GM19397 (cell line): Measurements from ENCODE around the gene DNMT3A.
A peak's percentile ranks its signal among the peaks of the same experiment; 100 is the strongest.

Source experiments
- ATAC-seq: cut with Tn5 transposase; IDR thresholded peaks from one replicate; pipeline ENCODE4 v1.9.1; 2021; ENCODE audit warnings: mild to moderate bottlenecking, moderate library complexity; ENCODE audit not compliant: unreplicated experiment

DNMT3A gene

DNA sequence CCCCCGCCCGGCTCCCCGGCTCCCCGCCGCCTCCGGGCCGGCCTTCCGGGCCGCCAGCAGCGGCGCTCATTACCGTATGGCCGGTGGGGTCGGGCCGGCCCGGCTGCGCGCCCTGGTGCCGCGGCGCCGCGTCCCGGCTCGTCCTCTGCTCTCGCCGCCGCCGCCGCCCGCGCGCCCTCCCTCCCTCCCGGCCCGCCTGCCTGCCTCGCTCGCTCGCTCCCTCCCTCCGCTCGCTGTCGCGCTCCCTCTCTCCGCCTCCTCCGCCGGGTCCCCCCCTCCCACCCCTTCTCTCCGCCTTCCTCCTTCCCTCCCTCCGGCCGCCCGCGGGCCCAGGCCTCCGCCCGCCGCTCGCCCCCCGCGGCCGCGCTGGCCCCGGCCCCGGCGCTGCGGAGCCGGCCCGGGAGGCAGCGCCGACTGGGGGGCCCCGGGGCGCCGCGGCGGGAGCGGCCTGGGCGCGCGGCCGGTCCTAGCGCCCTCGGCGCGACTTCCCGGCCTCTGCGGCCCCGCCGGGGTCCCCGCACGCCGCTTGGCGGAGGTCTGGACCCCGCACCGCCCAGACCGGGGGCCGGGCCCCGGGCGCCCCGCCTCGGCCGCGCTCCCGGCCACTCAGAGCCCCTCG, at the start of gene DNMT3A:
Gene DNMT3A (minus strand): TSS at position 173 of the 619 bp plus-strand sequence. CDS start 27,941 bp downstream, outside the sequence.
- peak; percentile 31 for ATAC-seq

DNA sequence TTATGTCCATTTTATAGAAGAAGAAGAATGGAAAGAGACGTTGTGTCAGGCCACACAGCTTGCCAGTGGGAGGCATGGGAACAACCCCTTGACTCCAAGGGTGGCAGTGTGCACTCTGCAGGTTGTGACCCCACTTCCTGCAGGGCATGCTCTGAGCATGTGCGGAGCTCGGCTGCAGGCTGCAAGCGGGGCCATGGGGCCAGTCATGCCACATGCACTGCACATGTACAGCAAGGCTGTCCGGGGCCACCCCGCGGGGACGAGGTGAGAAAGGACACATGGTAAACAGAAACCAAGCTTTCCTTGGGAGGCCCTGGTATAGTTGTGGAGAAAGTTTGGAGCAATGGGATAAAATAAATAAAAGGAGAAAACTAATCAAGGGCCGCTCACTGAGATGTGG, 47.4 kb upstream of the DNMT3A start:
- ATAC-seq: no peak

DNA sequence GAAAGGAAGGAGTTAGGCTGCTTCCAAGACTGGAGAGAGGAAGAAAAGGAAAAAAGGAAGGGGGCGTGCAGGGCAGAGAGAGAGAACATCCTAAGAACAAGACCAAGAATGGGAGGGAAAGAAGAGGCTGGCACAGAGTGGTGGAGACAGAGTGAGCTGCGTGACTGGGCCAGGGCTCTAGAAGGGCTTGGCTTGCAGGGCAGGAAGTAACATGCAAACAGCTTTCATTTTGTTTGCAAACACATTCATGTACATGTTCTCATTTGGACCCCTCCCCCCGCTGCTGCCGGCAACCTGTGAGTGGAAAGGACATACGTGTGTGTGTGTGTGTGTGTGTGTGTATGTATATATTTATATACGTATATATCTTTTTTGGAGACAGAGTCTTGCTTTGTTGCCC, 46.8 kb upstream of the DNMT3A start:
- ATAC-seq: no peak

DNA sequence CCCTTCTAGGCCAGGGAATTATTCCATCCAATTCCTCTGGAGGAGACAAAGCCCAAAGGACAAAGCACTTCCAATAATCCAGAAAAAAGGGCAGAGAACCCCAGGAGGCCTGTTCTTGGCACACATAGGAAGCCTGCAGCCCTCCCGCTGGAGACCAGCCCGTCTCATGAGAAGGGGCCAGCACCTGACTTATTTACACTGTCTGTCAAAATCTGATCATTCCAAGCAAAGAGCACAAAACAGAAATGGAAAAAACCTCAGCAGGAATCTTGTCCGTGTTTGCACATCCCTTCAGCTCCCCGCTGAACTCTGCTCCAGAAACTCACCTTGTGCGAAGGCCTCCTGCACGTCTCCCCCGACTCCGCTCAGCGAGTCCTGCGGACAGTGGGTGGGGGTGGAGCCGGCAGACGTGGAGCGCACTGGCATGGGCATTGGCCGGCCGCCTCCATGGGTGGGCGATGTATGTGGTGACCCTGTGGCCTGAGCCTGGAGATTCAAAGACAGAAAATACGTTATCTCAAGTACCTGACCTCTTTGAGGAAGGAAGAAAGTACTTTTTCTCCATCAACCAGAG, 46.2 kb upstream of the DNMT3A start:
- ATAC-seq: no peak

DNA sequence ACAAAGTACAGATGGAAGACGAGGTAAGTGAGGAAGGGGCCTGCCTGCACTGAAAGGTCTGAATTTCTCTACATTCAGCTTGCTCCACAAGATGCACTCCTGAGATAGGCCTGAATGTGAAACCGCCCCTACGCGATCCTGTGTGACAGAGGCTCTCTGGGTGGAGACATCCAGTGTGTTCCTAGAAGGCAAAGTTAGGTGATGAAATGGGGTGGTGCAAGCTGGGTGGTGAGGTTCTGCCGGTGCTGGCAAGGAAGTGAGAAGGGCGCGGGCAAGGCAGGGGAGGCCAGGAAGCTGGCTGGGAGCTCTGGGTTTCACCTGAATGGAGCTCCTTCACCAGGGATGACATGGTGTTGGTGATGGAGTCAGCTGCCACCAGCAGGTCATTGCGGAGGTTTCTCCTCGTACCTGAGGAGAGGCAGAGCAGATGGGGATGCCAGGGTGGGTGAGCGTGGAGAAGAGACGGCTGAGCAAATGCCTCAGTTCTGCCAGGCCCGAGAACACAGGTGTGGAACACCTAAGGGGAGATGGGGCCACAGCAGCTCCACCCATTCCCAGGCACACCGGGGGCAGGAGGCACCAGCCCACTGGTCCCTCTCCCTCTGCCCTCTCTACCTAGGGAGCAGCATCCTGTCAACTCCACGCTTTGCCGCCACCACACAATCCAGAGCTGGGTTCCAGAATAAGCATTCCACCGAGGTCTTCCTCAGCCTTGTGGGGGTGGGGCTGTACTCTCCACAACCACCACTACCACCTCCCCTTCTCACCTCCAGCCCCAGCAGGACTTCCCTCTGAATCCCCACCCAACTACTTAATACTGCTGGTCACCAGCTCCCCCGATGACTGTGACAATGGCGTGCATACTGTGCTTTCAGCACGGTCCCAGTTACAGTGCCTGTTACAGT, 45.5 kb upstream of the DNMT3A start:
- ATAC-seq: no peak

DNA sequence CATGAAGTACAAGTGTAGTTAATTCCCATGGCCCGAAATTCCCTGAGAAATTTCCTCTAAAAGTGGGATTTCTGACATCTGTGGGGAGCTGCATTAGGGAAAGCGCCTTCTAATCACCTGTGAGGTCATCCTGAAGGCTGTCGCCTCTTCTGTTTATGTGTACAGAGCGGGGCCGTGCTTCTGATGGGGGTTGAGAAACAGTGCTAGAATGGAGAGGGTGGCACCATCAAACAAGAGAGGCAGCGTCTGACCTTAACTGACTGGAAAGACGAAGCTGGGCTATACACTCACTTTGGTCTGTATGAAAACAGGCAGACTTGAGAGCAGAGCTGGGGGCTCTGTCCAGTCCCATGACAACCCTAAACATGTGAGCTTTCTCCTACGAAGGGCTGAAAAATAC, 44.2 kb upstream of the DNMT3A start:
- ATAC-seq: no peak

DNA sequence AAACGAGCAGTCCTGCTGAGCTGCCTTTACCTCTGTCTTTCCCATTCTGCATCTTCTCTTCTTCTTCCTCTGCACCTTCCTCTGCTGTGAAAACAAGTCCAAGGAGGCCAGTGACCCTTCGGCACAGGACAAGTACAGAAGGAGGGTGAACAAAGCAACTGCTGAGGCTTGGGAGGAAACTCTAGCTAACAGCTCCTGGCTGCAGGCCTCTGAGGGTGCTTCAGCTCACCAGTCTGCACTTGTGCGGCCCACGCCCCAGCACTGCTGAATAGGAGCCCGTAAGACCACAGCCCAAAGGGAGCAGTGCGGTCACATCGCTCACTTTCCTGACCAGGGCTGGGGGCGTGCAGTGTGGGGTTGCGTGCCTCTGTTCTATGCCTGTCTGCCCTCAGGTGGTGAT, 42.1 kb upstream of the DNMT3A start:
- ATAC-seq: no peak

DNA sequence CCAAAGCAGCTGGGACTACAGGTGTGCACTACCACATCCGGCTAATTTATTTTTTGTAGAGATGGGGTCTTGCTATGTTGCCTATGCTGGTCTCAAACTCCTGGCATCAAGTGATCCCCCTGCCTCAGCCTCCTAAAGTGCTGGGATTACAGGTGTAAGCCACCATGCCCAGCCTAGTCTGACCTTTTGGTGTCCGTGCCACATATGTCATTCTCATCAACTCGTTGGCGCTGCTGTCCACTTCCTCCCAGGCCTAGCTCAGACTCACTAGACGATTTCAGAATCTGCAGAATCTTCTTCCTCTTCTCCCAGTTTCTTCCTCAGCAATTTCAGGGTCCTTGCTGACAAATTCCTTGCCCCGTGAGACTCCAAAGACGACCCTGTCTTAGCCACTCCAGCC, 39.8 kb upstream of the DNMT3A start:
- no peak for ATAC-seq

DNA sequence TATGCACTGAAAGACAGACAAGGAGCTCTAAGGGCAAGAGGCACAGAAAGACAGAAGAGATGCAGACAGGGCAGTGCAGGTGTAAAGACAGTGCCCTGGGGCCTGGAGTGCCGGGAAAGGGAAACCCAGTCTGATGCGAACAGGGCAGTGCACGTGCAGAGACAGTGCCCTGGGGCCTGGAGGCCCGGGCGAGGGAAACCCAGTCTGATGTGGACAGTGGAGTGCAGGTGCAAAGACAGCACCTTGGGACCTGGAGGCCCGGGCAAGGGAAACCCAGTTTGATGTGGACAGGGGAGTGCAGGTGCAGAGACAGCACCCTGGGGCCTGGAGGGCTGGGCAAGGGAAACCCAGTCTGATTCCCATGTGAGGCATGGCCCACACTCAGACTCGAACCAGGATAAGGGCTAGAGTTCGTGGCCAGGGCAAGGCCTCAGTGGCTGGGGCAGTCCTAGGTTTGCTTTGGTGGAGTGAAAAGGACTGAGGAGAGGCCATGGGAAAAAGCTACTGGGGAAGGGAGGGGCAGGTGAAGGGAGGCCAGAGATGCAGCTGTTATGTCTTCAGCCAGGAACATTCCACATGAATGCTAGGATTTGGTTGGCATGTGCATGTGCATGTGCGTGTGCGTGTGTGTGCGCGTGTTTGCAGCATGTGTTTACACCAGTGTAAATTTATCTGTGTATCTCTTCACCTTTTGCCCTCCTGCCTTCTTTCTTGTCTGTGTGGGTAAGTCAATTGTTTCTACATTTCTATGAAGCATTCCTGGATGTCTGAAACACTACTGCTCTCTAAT, 39.1 kb upstream of the DNMT3A start:
- no peak for ATAC-seq

DNA sequence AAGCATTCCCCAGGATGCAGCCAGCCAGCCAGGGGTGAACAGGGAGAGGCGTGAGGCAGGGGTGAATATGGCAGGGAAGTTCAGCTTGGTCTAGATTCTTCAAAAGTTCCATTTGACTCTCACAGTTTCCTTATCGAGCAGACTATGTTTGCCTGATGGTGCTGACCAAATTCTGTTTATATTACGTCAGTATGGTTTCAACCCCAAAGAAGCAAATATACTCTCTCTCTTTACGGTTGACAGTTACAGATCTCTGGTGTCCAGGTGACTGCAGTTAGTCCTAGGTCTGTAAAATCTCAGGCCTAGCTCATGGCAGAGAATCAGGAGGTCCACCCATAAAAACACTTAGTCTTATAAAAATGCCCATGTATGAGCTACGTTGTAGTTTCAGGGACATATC, 38.3 kb upstream of the DNMT3A start:
- ATAC-seq: no peak

DNA sequence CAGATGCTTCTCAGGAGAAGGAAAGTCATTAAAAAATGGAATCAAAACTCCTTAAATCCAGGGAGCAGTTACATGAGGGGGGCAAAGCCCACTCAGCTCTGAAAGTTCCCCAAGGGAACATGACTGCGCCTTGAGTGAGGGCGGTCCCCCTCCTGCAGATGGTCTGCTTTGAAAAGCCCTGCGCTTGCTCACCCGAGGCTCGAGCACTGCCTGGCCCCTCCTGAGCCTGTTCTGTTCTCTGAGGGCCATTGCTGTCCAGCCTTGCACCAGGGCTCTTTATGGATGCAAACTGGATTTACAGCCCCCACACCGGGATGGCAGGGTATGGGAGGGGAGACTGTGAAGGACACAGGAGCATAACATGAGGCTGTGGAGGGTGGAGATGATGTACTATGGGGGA, 37.8 kb upstream of the DNMT3A start:
- ATAC-seq: no peak

DNA sequence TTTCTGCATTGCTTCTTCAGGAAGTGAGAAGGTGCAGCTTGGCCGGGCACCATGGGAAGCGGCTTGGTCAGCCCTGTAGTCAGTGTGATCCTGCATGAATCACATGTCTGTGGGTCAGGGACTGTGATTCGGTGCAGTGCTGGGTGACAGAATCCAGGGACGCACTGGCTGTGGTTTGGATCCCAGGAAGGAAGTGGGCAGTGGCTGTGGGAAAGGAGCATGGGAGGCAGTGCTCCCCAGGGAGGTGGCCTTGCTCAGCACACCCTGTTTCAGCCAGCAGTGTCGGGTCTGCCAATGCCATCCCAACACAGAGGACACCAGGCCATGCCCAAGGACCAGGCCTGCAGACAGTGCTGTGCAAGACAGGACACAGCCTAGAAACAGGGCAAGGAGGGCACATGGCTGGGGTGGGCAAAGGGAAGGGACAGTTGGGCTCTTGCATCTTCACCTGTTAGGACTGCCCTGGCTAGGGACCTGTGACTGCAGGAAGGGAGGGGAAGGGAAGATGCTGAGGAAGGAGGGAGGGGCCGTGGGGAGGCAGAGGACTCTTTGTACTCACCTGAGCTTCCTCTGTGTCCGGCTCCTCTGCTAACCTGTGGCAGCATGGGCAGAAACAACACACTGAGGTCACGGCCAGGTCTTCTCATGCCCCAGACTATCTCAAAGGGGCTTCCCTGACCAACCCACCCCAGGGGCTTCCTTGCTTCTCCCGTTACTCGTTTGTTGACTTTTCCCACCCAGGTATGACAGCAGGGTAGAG, 37.2 kb upstream of the DNMT3A start:
- ATAC-seq: no peak

DNA sequence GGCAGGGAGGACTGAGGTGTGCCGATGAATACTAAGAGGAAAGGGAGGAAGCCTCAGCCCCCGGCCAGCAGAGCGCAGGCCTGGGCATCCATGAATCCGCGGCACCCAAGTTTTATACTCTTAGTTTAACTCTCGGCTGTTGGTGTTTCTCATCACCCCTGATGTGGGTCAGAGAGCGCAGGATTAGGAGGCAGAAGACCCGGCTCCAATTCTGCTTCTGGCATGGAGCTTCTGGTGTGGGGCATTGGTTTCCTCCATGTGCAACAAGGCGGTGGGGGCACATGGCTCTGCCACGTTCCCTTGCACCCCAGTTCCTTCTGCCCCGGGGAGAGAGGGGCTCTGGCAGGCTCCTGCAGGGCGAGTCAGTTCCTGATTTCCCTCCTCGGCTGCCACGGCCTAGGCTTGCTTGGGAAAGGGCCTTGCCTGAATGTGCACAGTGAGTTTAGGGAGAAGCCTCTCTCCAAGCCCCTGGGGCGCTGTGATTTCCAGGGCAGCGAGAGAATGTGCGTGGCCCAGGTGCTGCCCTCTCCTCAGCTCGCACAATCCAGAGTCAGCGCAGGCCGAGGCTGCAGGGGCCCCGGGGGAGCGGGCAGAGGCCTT, 36.2 kb upstream of the DNMT3A start:
- no peak for ATAC-seq

DNA sequence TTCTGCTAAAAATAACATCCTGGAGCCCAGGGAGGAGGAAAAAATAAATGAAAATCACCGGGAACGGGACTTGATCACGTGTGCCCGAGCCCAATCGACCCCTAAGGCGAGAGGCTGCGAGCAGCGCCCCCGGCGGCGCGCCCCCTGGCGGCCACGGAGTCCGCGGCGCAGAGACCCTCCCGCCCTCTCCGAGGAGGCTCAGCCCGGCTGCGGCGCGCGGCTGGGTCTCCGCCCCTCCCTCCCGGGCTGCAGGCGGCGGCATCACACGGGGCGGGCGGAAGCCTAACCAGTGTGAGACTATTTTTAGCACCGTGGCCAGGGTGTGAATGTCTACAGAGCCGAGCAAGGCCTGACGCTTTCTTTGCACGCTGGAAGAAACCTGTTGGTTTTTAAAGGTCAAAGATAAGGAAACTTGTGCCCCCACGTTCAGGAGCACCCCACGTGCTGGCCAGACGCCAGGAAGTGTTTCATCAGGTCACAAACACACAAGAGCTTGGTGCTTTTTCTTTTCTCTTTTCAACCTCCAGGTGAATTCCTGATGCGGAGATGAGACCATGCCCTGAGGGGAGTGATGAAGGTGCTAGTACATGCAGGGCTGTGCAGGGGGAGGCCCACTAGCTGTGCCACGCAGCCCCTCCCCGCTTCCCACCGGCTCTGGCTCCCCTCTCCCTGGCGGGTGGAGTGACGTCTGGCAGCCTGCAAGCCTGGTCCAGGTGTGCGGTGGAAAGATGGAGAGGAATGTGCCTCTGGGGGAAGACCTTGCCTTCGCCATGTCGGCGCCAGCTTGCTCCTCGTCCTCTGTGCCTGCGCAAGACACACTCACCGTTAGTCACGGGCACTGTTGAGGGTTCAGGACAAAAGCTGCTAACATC, 35.3 kb upstream of the DNMT3A start:
- peak; percentile 88 for ATAC-seq

DNA sequence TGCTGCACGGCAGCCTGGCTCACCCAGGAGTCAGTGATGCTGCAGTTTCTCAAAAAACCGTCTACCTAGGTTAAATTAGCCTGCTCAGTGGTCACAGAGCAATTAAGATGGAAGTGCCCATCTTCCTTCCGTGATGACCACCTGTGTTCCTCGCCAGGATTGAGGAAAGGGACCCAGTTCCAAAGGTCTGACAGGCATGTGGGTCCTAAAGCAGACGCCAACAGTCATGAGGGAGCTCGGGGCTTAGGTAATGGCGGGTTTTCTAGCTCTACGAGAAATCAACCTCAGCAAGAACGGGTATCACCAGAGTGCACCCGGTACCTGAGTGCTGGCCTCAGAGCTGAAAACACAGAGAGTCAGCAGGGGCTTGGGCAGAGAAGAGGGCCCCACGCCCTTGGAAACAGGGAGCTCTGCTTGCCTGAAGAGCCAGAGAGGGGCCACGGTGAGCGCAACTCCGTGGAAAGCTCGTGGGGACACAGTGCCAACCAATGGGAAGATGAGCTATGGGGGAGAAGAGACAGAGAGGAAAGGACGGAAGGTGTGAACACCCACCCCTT, 34.3 kb upstream of the DNMT3A start:
- no peak for ATAC-seq

DNA sequence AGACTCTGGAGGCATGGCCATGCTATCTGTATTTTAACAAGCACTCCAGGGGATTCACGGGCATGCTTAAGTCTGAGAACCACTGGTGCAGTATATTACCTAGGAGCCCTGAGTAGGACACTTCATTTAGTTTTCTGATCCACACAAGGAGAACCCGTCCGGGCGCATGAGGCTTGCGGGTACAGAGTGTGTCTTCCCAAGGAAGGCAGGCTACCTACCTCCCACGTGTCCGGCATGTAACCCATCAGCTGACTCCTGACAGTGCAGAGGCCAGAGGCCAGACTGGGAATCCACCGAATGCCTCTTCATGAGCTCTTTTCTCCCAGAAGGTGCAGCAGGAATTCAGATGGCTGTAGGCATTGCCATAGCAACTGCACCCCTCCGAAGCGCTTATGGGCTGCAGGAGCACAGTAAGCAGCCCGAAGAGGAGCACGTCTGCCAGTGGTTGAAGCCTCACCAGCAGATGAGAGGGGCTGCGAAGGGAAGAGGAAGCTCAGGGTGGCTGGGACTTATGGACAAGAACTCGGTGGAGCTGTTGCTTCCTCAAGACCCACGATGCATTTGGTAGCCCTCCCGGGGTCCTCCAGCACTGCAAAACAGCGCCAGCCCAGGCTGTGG, 33.8 kb upstream of the DNMT3A start:
- no peak for ATAC-seq

DNA sequence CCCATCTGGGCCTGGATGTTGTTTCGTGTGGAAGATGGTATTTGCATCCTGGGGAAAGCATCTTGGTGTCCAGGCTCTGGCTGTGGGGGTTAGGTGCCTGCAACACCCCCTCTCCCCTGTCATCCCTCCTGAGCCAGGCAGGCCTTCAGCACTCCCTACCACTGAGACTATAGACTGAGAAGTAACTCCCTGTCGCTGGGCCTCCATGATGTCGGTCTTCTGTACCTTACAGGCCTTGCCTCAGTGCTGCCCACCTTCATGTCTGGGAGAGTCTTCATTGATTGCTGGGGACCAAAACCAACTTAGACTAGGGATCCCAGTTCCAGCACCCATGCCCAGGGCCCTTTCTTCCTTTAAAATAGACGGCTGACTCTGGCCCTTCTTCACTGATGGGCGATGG, 33.1 kb upstream of the DNMT3A start:
- ATAC-seq: no peak

DNA sequence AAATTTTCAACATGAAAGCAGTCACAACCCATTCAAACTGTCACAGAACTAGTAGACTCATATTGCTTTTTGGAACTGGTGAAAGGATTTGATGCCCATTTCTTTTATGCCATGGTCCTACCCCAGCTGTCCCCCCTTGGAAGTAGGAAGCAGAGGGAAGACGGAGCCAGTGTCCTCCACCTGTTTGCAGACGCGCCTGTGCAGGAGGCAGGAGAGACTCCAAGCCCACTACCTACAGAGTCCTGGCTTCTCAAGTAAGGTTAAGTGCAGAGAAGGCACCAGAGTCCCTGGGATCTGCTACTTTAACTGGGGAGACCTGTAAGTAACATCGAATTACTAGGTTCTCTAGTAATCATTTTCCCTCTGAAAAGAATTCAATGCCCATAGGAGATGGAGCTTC, 32.7 kb upstream of the DNMT3A start:
- no peak for ATAC-seq
